ENCODE results near the gene CHCHD3.

CHCHD3 gene

DNA sequence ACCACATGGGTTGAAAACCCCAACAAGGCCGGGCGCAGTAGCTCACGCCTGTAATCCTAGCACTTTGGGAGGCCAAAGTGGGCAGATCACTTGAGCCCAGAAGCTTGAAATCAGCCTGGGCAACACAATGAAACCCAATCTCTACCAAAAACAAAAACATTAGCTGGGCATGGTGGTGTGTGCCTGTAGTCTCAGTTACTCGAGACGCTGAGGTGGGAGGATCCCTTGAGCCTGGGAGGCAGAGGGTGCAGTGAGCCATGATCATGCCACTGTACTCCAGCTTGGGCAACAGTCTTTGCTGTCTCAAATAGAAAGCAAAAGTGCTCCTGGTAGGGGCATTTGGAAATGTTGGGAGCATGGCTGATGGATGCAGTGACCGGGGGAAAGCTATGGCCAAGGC is 296.0 kb downstream of the CHCHD3 start (continued):
- TF ChIP-seq, protein P1, sequence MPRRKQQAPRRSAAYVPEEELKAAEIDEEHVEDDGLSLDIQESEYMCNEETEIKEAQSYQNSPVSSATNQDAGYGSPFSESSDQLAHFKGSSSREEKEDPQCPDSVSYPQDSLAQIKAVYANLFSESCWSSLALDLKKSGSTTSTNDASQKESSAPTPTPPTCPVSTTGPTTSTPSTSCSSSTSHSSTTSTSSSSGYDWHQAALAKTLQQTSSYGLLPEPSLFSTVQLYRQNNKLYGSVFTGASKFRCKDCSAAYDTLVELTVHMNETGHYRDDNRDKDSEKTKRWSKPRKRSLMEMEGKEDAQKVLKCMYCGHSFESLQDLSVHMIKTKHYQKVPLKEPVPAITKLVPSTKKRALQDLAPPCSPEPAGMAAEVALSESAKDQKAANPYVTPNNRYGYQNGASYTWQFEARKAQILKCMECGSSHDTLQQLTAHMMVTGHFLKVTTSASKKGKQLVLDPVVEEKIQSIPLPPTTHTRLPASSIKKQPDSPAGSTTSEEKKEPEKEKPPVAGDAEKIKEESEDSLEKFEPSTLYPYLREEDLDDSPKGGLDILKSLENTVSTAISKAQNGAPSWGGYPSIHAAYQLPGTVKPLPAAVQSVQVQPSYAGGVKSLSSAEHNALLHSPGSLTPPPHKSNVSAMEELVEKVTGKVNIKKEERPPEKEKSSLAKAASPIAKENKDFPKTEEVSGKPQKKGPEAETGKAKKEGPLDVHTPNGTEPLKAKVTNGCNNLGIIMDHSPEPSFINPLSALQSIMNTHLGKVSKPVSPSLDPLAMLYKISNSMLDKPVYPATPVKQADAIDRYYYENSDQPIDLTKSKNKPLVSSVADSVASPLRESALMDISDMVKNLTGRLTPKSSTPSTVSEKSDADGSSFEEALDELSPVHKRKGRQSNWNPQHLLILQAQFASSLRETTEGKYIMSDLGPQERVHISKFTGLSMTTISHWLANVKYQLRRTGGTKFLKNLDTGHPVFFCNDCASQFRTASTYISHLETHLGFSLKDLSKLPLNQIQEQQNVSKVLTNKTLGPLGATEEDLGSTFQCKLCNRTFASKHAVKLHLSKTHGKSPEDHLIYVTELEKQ (tag by site-specific recombination; IDR thresholded peaks at IDR 0.05; ENCODE audit: borderline replicate concordance): no peak
- TF ChIP-seq, protein P2, sequence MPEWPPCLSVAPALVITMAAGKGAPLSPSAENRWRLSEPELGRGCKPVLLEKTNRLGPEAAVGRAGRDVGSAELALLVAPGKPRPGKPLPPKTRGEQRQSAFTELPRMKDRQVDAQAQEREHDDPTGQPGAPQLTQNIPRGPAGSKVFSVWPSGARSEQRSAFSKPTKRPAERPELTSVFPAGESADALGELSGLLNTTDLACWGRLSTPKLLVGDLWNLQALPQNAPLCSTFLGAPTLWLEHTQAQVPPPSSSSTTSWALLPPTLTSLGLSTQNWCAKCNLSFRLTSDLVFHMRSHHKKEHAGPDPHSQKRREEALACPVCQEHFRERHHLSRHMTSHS (tag by site-specific recombination; IDR thresholded peaks at IDR 0.05): no peak

DNA sequence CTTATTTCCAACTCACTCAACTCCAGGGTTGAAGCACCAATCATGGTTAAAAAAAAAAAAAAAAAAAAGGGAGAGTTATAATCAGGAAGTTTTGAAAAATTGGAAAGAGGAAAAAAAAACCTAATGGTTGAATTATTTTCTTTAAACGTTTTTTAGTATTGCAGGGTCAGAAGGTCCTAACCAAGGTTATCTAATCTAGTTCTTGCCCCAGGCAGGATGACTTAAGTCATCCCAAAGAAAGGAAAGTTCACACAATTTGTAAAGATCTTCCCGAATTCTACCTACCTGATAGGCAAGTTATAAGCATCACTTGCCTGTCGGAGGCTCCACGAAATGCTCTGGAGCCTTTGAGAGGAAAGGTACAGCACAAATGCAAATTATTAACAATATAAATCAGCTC is 297.5 kb downstream of the CHCHD3 start:
- Histone ChIP-seq H3K9me3 (ENCODE audit: control insufficient read depth, insufficient read depth, low read depth, low read length) (no peaks in the 10 kb centered on the region), H3K4me3 (ENCODE audit: low read depth, low read length) (no peak overlapping the region), H3K4me1 (ENCODE audit: control insufficient read depth, insufficient read depth, low read length) (no peaks in the 10 kb centered on the region), H3K36me3 (ENCODE audit: control insufficient read depth in 2 of 2, insufficient read depth in 1 of 2, low read length in 2 of 2) (peaks cover 0 to 6% of the 10 kb centered on the region in 2 experiments; a peak in 1 of 3 replicates), H3K27ac (ENCODE audit: extremely low read depth, low read depth, low read length) (no peak overlapping the region)
- ChIA-PET POLR2A (no interaction called here), CTCF (no interaction called here)
- TF ChIP-seq ZXDB (tag by site-specific recombination; IDR thresholded peaks at IDR 0.05) (no peak), ZNF366 (tag by site-specific recombination; conservative IDR thresholded peaks at IDR 0.05) (no peak), GLI4 (tag by site-specific recombination; IDR thresholded peaks at IDR 0.05) (no peak), ZNF121 (tag by site-specific recombination; IDR thresholded peaks at IDR 0.05) (no peak), ZNF629 (tag by site-specific recombination; IDR thresholded peaks at IDR 0.05) (no peak), ZNF561 (tag by site-specific recombination; IDR thresholded peaks at IDR 0.05; ENCODE audit: borderline replicate concordance) (no peak)
- TF ChIP-seq, protein P3, sequence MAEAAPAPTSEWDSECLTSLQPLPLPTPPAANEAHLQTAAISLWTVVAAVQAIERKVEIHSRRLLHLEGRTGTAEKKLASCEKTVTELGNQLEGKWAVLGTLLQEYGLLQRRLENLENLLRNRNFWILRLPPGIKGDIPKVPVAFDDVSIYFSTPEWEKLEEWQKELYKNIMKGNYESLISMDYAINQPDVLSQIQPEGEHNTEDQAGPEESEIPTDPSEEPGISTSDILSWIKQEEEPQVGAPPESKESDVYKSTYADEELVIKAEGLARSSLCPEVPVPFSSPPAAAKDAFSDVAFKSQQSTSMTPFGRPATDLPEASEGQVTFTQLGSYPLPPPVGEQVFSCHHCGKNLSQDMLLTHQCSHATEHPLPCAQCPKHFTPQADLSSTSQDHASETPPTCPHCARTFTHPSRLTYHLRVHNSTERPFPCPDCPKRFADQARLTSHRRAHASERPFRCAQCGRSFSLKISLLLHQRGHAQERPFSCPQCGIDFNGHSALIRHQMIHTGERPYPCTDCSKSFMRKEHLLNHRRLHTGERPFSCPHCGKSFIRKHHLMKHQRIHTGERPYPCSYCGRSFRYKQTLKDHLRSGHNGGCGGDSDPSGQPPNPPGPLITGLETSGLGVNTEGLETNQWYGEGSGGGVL (tag by site-specific recombination; IDR thresholded peaks at IDR 0.05): no peak
- TF ChIP-seq, protein P4, sequence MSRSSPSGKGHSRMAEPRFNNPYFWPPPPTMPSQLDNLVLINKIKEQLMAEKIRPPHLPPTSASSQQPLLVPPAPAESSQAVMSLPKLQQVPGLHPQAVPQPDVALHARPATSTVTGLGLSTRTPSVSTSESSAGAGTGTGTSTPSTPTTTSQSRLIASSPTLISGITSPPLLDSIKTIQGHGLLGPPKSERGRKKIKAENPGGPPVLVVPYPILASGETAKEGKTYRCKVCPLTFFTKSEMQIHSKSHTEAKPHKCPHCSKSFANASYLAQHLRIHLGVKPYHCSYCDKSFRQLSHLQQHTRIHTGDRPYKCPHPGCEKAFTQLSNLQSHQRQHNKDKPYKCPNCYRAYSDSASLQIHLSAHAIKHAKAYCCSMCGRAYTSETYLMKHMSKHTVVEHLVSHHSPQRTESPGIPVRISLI (tag by site-specific recombination; IDR thresholded peaks at IDR 0.05): no peak
- TF ChIP-seq, protein P5, sequence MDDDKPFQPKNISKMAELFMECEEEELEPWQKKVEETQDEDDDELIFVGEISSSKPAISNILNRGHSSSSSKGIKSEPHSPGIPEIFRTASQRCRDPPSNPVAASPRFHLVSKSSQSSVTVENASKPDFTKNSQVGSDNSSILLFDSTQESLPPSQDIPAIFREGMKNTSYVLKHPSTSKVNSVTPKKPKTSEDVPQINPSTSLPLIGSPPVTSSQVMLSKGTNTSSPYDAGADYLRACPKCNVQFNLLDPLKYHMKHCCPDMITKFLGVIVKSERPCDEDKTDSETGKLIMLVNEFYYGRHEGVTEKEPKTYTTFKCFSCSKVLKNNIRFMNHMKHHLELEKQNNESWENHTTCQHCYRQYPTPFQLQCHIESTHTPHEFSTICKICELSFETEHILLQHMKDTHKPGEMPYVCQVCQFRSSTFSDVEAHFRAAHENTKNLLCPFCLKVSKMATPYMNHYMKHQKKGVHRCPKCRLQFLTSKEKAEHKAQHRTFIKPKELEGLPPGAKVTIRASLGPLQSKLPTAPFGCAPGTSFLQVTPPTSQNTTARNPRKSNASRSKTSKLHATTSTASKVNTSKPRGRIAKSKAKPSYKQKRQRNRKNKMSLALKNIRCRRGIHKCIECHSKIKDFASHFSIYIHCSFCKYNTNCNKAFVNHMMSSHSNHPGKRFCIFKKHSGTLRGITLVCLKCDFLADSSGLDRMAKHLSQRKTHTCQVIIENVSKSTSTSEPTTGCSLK (tag by site-specific recombination; IDR thresholded peaks at IDR 0.05): no peak
- TF ChIP-seq, protein P6, sequence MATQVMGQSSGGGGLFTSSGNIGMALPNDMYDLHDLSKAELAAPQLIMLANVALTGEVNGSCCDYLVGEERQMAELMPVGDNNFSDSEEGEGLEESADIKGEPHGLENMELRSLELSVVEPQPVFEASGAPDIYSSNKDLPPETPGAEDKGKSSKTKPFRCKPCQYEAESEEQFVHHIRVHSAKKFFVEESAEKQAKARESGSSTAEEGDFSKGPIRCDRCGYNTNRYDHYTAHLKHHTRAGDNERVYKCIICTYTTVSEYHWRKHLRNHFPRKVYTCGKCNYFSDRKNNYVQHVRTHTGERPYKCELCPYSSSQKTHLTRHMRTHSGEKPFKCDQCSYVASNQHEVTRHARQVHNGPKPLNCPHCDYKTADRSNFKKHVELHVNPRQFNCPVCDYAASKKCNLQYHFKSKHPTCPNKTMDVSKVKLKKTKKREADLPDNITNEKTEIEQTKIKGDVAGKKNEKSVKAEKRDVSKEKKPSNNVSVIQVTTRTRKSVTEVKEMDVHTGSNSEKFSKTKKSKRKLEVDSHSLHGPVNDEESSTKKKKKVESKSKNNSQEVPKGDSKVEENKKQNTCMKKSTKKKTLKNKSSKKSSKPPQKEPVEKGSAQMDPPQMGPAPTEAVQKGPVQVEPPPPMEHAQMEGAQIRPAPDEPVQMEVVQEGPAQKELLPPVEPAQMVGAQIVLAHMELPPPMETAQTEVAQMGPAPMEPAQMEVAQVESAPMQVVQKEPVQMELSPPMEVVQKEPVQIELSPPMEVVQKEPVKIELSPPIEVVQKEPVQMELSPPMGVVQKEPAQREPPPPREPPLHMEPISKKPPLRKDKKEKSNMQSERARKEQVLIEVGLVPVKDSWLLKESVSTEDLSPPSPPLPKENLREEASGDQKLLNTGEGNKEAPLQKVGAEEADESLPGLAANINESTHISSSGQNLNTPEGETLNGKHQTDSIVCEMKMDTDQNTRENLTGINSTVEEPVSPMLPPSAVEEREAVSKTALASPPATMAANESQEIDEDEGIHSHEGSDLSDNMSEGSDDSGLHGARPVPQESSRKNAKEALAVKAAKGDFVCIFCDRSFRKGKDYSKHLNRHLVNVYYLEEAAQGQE (tag by site-specific recombination; IDR thresholded peaks at IDR 0.05): no peak
